ENCODE results near the gene TRIM73.
A peak's percentile ranks its signal among the peaks of the same experiment; 100 is the strongest.
"Not testable (repeated sequence)": the region's sequence is repeated elsewhere in the genome, so short reads cannot be mapped to it uniquely, and the experiment has no call there.

The TRIM73 gene

DNA sequence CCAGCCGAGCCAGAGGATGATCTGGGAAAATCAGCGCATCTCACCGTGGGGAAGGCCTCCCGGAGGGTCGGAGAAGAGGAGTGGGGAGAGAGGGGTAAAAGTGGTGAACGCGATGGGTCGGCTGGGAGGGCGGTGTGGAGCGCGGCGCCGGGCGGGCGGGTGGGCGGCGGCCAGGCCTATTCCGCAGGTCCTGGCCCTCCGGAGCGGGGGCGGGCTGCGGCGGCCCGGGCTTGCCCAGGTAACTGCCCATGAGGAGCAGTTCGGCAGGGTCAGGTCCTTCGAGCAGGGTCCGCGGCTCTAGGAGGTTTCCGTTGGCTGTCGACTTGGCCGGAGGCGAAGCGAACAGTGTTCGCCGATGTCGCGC lies 46.7 kb downstream of the TRIM73 start:
- Mint-ChIP-seq H3K4me3 (peak overlapping the region; percentile 86), H3K27ac (peak overlapping the region; percentile 91), H3K4me1 (ENCODE audit: low read depth) (peaks cover 25% of the 10 kb centered on the region), H3K36me3 (ENCODE audit: low read depth) (peaks cover 44% of the 10 kb centered on the region)
- not testable (repeated sequence) for H3K27me3 Mint-ChIP-seq, H3K9me3 Mint-ChIP-seq, DNase-seq

DNA sequence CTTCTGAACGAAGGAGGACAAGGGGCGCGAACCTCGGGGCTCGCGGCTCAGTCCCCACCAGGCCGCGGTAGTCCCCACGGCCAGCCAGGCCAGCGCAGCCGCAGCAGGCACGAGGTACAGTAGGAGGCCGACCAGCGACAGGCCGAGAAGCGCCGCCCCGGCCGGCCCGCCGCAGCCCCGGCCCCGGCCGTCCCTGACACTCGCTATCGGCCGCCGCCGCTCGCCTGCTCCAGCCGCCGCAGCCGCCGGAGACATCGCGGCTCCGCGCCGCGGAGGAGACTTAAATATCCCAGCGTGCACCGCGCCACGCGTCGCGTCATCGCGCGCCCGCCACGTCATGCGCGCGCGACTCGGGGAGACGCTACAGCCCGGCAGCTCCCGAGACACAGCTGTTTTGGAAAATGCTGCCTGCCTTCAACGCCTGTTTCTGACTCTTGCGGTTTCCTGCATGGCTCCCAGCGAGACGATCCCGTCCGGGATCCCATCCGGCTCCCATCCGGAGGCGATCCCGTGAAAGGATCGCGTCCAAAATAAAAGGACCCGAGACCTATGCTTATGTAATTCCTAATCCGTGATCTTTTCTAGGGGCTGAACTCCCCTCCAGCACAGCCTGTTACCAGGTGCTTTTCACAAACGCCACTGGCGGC lies 47.2 kb downstream of the TRIM73 start:
- H3K4me3 Mint-ChIP-seq = peak overlapping the region; percentile 90
- peak; percentile 69 for DNase-seq
- H3K27me3 Mint-ChIP-seq, H3K9me3 Mint-ChIP-seq: not testable (repeated sequence)
- H3K27ac Mint-ChIP-seq = peak overlapping the region; percentile 96
- H3K36me3 Mint-ChIP-seq (ENCODE audit: low read depth) = peaks cover 39% of the 10 kb centered on the region
- H3K4me1 Mint-ChIP-seq (ENCODE audit: low read depth) = peaks cover 25% of the 10 kb centered on the region

DNA sequence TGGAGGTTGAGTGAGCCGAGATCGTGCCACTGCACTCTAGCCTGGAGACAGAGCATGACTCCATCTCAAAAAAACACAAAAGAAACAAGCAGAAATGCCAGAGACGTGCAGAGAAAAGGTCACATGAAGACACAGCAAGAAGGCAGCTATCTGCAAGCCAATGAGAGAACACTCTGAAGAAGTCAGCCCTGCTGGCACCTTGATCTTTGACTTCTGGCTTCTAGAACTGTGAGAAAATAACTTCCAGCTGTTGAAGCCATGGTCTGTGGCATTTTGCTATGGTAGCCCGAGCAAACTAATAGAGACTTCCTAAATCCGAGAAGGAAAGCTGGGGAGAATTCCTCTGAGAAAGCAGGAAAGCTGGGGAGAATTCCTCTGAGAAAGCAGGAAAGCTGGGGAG lies 54.5 kb downstream of the TRIM73 start:
- H3K36me3 Mint-ChIP-seq (ENCODE audit: low read depth) = peaks cover 22% of the 10 kb centered on the region
- H3K27me3 Mint-ChIP-seq; H3K9me3 Mint-ChIP-seq; H3K4me1 Mint-ChIP-seq (ENCODE audit: low read depth); H3K27ac Mint-ChIP-seq; DNase-seq; H3K4me3 Mint-ChIP-seq: not testable (repeated sequence)

DNA sequence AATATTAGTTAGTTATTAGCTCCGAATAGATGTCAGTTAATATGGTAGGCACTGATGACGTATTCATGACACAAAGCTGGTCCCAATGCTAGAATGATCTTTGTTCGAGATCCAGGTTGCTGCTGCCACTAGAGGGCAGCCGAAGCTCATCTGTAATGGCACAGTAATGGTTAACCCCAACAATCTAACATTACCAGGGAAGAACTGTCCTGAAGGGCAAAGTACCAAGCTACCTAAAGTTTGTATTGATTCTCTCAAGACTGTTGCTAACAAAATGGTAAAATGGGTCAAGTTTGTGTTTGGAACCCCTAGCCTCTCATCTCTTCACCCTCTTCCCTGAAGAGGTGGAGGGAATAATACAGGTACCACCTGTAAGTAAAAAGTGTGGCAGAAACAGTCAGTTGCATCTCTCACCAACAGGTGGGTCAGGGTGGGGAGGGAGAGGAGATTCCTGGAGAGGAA lies 57.1 kb downstream of the TRIM73 start:
- not testable (repeated sequence) for H3K27me3 Mint-ChIP-seq; H3K4me3 Mint-ChIP-seq; H3K27ac Mint-ChIP-seq; DNase-seq; H3K9me3 Mint-ChIP-seq; H3K4me1 Mint-ChIP-seq (ENCODE audit: low read depth)
- H3K36me3 Mint-ChIP-seq (ENCODE audit: low read depth) = peaks cover 22% of the 10 kb centered on the region
